H9 (cell line): Measurements from ENCODE around the gene NUP188. TPM values are rescaled to one million over a fixed set of nuclear protein-coding genes. Genes with fewer than 3 reads are reported as not detected.

Source experiments
- DNase-seq: peaks from one replicate; pipeline ENCODE4 v3.0.0-alpha.2; 2017
- H2AFZ ChIP-seq: one replicate; pipeline ENCODE4 v1.6.1; 2013; ENCODE audit warnings: mild to moderate bottlenecking, low read length, control low read depth, moderate library complexity
- H2AK5ac ChIP-seq: 2 replicates; pipeline ENCODE4 v1.6.1; 2013; ENCODE audit warnings: low read length, control low read depth, mixed read lengths; ENCODE audit not compliant: insufficient read length
- H2BK120ac ChIP-seq: one replicate; pipeline ENCODE4 v1.6.1; 2013; ENCODE audit warnings: low read depth, mild to moderate bottlenecking, low read length, control low read depth, inconsistent platforms; ENCODE audit not compliant: poor library complexity, severe bottlenecking
- H2BK12ac ChIP-seq: 2 replicates; pipeline ENCODE4 v1.6.1; 2013; ENCODE audit warnings: low read length, control low read depth, mixed read lengths, low read depth; ENCODE audit not compliant: insufficient read length
- H2BK15ac ChIP-seq: 2 replicates; pipeline ENCODE4 v1.6.1; 2013; ENCODE audit warnings: low read depth, low read length, control low read depth
- H2BK20ac ChIP-seq: one replicate; pipeline ENCODE4 v1.6.1; 2013; ENCODE audit warnings: low read depth, mild to moderate bottlenecking, low read length, control low read depth, inconsistent platforms; ENCODE audit not compliant: poor library complexity, severe bottlenecking
- H2BK5ac ChIP-seq: 2 replicates; pipeline ENCODE4 v1.6.1; 2013; ENCODE audit warnings: low read length, control low read depth, mixed read lengths; ENCODE audit not compliant: insufficient read length
- H3K14ac ChIP-seq: 2 replicates; pipeline ENCODE4 v1.6.1; 2013; ENCODE audit warnings: low read length, control low read depth; ENCODE audit not compliant: insufficient read depth
- H3K18ac ChIP-seq: 2 replicates; pipeline ENCODE4 v1.6.1; 2013; ENCODE audit warnings: low read depth, mild to moderate bottlenecking, mixed read lengths, low read length, control low read depth; ENCODE audit not compliant: insufficient read length
- H3K23ac ChIP-seq: 2 replicates; pipeline ENCODE4 v1.6.1; 2013; ENCODE audit warnings: low read length, control low read depth, mixed read lengths, low read depth; ENCODE audit not compliant: insufficient read length
- H3K23me2 ChIP-seq: 2 replicates; pipeline ENCODE4 v1.6.1; 2013; ENCODE audit warnings: low read depth, mild to moderate bottlenecking, mixed read lengths, low read length, control low read depth; ENCODE audit not compliant: insufficient read length, poor library complexity, severe bottlenecking
- H3K27ac ChIP-seq: 2 replicates; pipeline ENCODE4 v1.5.1; 2013; ENCODE audit warnings: low read length, control low read depth, mixed read lengths, low read depth; ENCODE audit not compliant: insufficient read length
- H3K27me3 ChIP-seq: 2 replicates; pipeline ENCODE4 v1.6.1; 2013; ENCODE audit warnings: low read length, control low read depth, inconsistent platforms; ENCODE audit not compliant: insufficient read depth
- H3K4ac ChIP-seq: 2 replicates; pipeline ENCODE4 v1.6.1; 2013; ENCODE audit warnings: low read depth, mild to moderate bottlenecking, control low read depth, inconsistent platforms, low read length, moderate library complexity
- H3K4me1 ChIP-seq: 2 replicates; pipeline ENCODE4 v1.6.1; 2013; ENCODE audit warnings: low read length, control low read depth, inconsistent platforms; ENCODE audit not compliant: insufficient read depth
- H3K4me2 ChIP-seq: 2 replicates; pipeline ENCODE4 v1.6.1; 2013; ENCODE audit warnings: low read length, control low read depth, mixed read lengths; ENCODE audit not compliant: insufficient read length, insufficient read depth
- H3K56ac ChIP-seq: 2 replicates; pipeline ENCODE4 v1.6.1; 2013; ENCODE audit warnings: low read depth, mild to moderate bottlenecking, mixed read lengths, low read length, control low read depth; ENCODE audit not compliant: insufficient read length
- H3K79me1 ChIP-seq: 2 replicates; pipeline ENCODE4 v1.6.1; 2013; ENCODE audit warnings: low read depth, mild to moderate bottlenecking, moderate library complexity, low read length, control low read depth, inconsistent platforms; ENCODE audit not compliant: insufficient read depth, poor library complexity, severe bottlenecking
- H3K79me2 ChIP-seq: 2 replicates; pipeline ENCODE4 v1.6.1; 2013; ENCODE audit warnings: low read length, control low read depth, inconsistent platforms; ENCODE audit not compliant: insufficient read depth
- H3K9ac ChIP-seq: 2 replicates; pipeline ENCODE4 v1.6.1; 2013; ENCODE audit warnings: low read length, control low read depth, mixed read lengths; ENCODE audit not compliant: insufficient read length; ENCODE audit errors: extremely low read depth
- H3K9me3 ChIP-seq: one replicate; pipeline ENCODE4 v1.6.1; 2013; ENCODE audit warnings: low read depth, low read length, inconsistent platforms; ENCODE audit not compliant: control insufficient read depth
- H3T11ph ChIP-seq: one replicate; pipeline ENCODE4 v1.6.1; 2013; ENCODE audit warnings: mild to moderate bottlenecking, low read length, control low read depth, inconsistent platforms
- H4K20me1 ChIP-seq: one replicate; pipeline ENCODE4 v1.6.1; 2013; ENCODE audit not compliant: control insufficient read depth, insufficient read length, insufficient read depth
- H4K5ac ChIP-seq: 2 replicates; pipeline ENCODE4 v1.6.1; 2013; ENCODE audit warnings: low read depth, mild to moderate bottlenecking, mixed read lengths, low read length, control low read depth; ENCODE audit not compliant: insufficient read length
- H4K8ac ChIP-seq: replicated peaks from 2 replicates; pipeline ENCODE4 v1.6.1; 2013; ENCODE audit warnings: low read length, control low read depth, mixed read lengths, low read depth; ENCODE audit not compliant: insufficient read length
- H4K91ac ChIP-seq: 2 replicates; pipeline ENCODE4 v1.6.1; 2013; ENCODE audit warnings: low read depth, mild to moderate bottlenecking, moderate library complexity, mixed read lengths, low read length, control low read depth; ENCODE audit not compliant: insufficient read length
- H3K27ac Mint-ChIP-seq, 3 experiments: 2 replicates in 2 of 3; 3 replicates in 1 of 3; pipeline ENCODE4 v1.8.0; 2020 to 2021; ENCODE audit warnings: mixed read lengths in 3 of 3, mild to moderate bottlenecking in 1 of 3, moderate library complexity in 1 of 3
- H3K27me3 Mint-ChIP-seq: 2 replicates; pipeline ENCODE4 v1.8.0; 2021; ENCODE audit warnings: low read depth, mild to moderate bottlenecking, moderate library complexity, mixed read lengths
- H3K36me3 Mint-ChIP-seq, 3 experiments: 2 replicates in 2 of 3; 3 replicates in 1 of 3; pipeline ENCODE4 v1.8.0; 2020 to 2021; ENCODE audit warnings: low read depth in 3 of 3, mixed read lengths in 3 of 3; ENCODE audit not compliant: insufficient read depth in 1 of 3
- H3K4me1 Mint-ChIP-seq, 2 experiments: 2 replicates each; pipeline ENCODE4 v1.8.0; 2020; ENCODE audit warnings: mixed read lengths in 2 of 2
- H3K4me3 Mint-ChIP-seq, 2 experiments: 2 replicates in 1 of 2; 3 replicates in 1 of 2; pipeline ENCODE4 v1.8.0; 2020 to 2021; ENCODE audit warnings: mild to moderate bottlenecking in 2 of 2, mixed read lengths in 2 of 2, moderate library complexity in 1 of 2
- H3K9me3 Mint-ChIP-seq, 2 experiments: 2 replicates in 1 of 2; 3 replicates in 1 of 2; pipeline ENCODE4 v1.8.0; 2020; ENCODE audit warnings: mild to moderate bottlenecking in 2 of 2, mixed read lengths in 2 of 2, moderate library complexity in 1 of 2
- WGBS: extraction: QIAGEN DNeasy Blood & Tissue Kit; methylation state at CpG from one replicate; pipeline ENCODE4 v1.1.7; 2013; ENCODE audit warnings: missing lambda C conversion rate, low lambda C conversion rate, mixed read lengths; ENCODE audit not compliant: insufficient read length; ENCODE audit errors: extremely low coverage; 5-methylcytosine and 5-hydroxymethylcytosine counted together
- total RNA-seq: library from RNA; stranded (reverse); gene quantifications from 2 replicates; pipeline ENCODE4 v1.2.1, GENCODE V29; 2021
- TF ChIP-seq, protein P1 (sequence below): fragments of 200-600 bp; sonication (generic); conservative IDR thresholded peaks from 3 replicates; pipeline ENCODE4 v1.8.0; 2021; ENCODE audit warnings: antibody characterized with exemption, mild to moderate bottlenecking

The NUP188 gene
- total RNA-seq, 1 experiment from 2014 or later: 101 TPM

DNA sequence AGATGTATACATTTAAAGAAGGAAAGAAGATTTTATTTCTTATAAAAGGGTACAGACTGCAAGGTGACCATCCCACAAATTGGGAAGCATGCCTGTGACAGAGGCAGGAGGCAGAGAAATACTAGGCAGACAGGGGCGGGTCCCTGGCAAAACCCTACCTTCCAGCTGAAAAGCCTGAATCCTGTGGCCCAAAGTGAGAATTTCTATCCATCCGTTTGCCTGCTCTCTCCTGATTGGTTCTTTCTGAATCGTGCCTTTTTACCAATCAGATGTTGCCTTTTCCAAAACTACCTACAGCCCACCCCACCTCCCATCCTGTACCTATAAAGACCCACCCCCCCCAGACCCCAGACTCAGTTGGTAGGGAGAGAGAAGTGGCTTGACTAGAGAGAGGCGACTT lies 84.0 kb downstream of the NUP188 start:
- H3K27ac Mint-ChIP-seq: no peak overlapping the region
- WGBS: no CpG with 5 or more reads among the region's 4 CpGs
- H4K8ac ChIP-seq: no peak overlapping the region
- no peak overlapping the region for H3K18ac ChIP-seq
- no peaks in the 10 kb centered on the region for H4K20me1 ChIP-seq
- no peak overlapping the region for H2BK12ac ChIP-seq
- peaks cover 2% of the 10 kb centered on the region; the same call in 1 of the 2 replicates for H3K79me2 ChIP-seq
- no peak overlapping the region for H3K56ac ChIP-seq
- H2BK20ac ChIP-seq: no peak overlapping the region
- H4K91ac ChIP-seq: no peak overlapping the region
- no peak overlapping the region for H2AK5ac ChIP-seq
- H3K36me3 Mint-ChIP-seq: no peaks in the 10 kb centered on the region; a peak in 1 of 7 replicates
- H3K27me3 Mint-ChIP-seq: no peaks in the 10 kb centered on the region
- no peak overlapping the region for H4K5ac ChIP-seq
- H3K14ac ChIP-seq: no peak overlapping the region
- H3K4ac ChIP-seq: no peak overlapping the region
- no peak overlapping the region for H3K27ac ChIP-seq
- no peaks in the 10 kb centered on the region for H3K27me3 ChIP-seq
- H2BK5ac ChIP-seq: no peak overlapping the region
- H3K4me2 ChIP-seq: no peak overlapping the region
- peaks cover 7 to 30% of the 10 kb centered on the region in 2 experiments for H3K4me1 Mint-ChIP-seq
- H3K9me3 Mint-ChIP-seq: no peaks in the 10 kb centered on the region
- H3K9ac ChIP-seq: no peak overlapping the region
- no peak overlapping the region for H3T11ph ChIP-seq
- H3K9me3 ChIP-seq: no peaks in the 10 kb centered on the region
- peaks cover 2% of the 10 kb centered on the region for H3K79me1 ChIP-seq
- no peak for DNase-seq
- no peak overlapping the region for H3K4me3 Mint-ChIP-seq
- TF ChIP-seq, protein P1, sequence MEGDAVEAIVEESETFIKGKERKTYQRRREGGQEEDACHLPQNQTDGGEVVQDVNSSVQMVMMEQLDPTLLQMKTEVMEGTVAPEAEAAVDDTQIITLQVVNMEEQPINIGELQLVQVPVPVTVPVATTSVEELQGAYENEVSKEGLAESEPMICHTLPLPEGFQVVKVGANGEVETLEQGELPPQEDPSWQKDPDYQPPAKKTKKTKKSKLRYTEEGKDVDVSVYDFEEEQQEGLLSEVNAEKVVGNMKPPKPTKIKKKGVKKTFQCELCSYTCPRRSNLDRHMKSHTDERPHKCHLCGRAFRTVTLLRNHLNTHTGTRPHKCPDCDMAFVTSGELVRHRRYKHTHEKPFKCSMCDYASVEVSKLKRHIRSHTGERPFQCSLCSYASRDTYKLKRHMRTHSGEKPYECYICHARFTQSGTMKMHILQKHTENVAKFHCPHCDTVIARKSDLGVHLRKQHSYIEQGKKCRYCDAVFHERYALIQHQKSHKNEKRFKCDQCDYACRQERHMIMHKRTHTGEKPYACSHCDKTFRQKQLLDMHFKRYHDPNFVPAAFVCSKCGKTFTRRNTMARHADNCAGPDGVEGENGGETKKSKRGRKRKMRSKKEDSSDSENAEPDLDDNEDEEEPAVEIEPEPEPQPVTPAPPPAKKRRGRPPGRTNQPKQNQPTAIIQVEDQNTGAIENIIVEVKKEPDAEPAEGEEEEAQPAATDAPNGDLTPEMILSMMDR: no peak
- H3K23ac ChIP-seq: no peak overlapping the region
- H3K23me2 ChIP-seq: peaks cover 7% of the 10 kb centered on the region
- no peak overlapping the region for H2BK15ac ChIP-seq
- H2BK120ac ChIP-seq: no peak overlapping the region
- H2AFZ ChIP-seq: no peak overlapping the region
- H3K4me1 ChIP-seq: no peaks in the 10 kb centered on the region
